ENCODE data around the gene DGKI.
"Not testable (repeated sequence)": the region's sequence is repeated elsewhere in the genome, so short reads cannot be mapped to it uniquely, and the experiment has no call there.

DGKI gene

DNA sequence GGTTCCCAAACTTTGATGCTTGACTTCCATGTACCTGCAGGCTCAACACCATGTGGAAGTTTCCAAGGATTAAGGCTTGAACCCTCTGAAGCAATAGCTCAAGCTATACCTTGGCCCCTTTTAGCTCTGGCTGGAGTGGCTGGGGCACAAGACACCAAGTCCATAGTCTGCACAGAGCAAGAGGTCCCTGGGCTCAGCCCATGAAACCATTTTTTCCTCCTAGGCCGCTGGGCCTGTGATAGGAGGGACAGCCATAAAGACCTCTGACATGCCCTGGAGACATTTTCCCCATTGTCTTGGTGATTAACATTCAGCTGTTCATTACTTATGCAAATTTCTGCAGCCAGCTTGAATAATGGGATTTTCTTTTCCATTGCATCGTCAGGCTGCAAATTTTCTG is 14.4 kb downstream of the DGKI start:
- H3K36me3 ChIP-seq (replicated peaks; ENCODE audit: low read depth, low read length), result peaks cover 36% of the 10 kb centered on the region
- H3K27me3 ChIP-seq (ENCODE audit: low read depth, low read length), result no peaks in the 10 kb centered on the region
- no peak overlapping the region for H3K9ac ChIP-seq (ENCODE audit: low read length)
- H2AFZ ChIP-seq (ENCODE audit: low read depth, low read length), result no peak overlapping the region
- H3K79me2 ChIP-seq (ENCODE audit: low read length), result no peaks in the 10 kb centered on the region
- no peak overlapping the region for H3K27ac ChIP-seq (ENCODE audit: low read length)
- H3K4me3 ChIP-seq (ENCODE audit: low read length), result no peak overlapping the region
- peaks cover 3% of the 10 kb centered on the region; the same call in 1 of the 2 replicates for H3K9me3 ChIP-seq (ENCODE audit: insufficient read depth, low read length)
- H3K4me2 ChIP-seq (ENCODE audit: low read length), result no peak overlapping the region
- no peaks in the 10 kb centered on the region for H4K20me1 ChIP-seq (ENCODE audit: insufficient read depth, low read length)
- TF ChIP-seq, protein P1, sequence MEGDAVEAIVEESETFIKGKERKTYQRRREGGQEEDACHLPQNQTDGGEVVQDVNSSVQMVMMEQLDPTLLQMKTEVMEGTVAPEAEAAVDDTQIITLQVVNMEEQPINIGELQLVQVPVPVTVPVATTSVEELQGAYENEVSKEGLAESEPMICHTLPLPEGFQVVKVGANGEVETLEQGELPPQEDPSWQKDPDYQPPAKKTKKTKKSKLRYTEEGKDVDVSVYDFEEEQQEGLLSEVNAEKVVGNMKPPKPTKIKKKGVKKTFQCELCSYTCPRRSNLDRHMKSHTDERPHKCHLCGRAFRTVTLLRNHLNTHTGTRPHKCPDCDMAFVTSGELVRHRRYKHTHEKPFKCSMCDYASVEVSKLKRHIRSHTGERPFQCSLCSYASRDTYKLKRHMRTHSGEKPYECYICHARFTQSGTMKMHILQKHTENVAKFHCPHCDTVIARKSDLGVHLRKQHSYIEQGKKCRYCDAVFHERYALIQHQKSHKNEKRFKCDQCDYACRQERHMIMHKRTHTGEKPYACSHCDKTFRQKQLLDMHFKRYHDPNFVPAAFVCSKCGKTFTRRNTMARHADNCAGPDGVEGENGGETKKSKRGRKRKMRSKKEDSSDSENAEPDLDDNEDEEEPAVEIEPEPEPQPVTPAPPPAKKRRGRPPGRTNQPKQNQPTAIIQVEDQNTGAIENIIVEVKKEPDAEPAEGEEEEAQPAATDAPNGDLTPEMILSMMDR (IDR thresholded peaks at IDR 0.05; ENCODE audit: low read depth, low read length), result no peak
- TF ChIP-seq EZH2phosphoT487 (IDR thresholded peaks at IDR 0.05; ENCODE audit: low read depth), result no peak
- H3K4me1 ChIP-seq (ENCODE audit: low read length), result peaks cover 10% of the 10 kb centered on the region

DNA sequence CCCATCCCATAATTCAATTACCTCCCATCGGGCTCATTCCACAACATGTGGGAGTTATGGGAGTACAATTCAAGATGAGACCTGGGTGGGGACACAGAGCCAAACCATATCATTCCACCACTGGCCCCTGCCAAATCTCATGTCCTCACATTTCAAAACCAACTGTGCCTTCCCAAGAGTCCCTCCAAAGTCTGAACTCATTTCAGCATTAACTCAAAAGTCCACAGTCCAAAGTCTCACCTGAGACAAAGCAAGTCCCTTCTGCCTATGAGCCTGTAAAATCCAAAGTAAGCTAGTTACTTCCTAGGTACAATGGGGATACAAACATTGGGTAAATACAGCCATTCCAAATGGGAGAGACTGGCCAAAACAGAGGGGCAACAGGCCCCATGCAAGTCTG is 15.2 kb downstream of the DGKI start:
- not testable (repeated sequence) for H3K9ac ChIP-seq (ENCODE audit: low read length); H4K20me1 ChIP-seq (ENCODE audit: insufficient read depth, low read length); H3K79me2 ChIP-seq (ENCODE audit: low read length); H3K4me1 ChIP-seq (ENCODE audit: low read length); H3K27ac ChIP-seq (ENCODE audit: low read length); H3K9me3 ChIP-seq (ENCODE audit: insufficient read depth, low read length); H3K4me2 ChIP-seq (ENCODE audit: low read length); H3K27me3 ChIP-seq (ENCODE audit: low read depth, low read length); H3K4me3 ChIP-seq (ENCODE audit: low read length); H2AFZ ChIP-seq (ENCODE audit: low read depth, low read length)
- H3K36me3 ChIP-seq (replicated peaks; ENCODE audit: low read depth, low read length), result peaks cover 35% of the 10 kb centered on the region

- no peaks in the 10 kb centered on the region for H3K4me1 ChIP-seq (ENCODE audit: low read length)
- H3K4me2 ChIP-seq (ENCODE audit: low read length), result no peak overlapping the region
- peaks cover 3% of the 10 kb centered on the region; the same call in 1 of the 2 replicates for H3K9me3 ChIP-seq (ENCODE audit: insufficient read depth, low read length)
- no peak overlapping the region for H3K4me3 ChIP-seq (ENCODE audit: low read length)
- H2AFZ ChIP-seq (ENCODE audit: low read depth, low read length), result no peak overlapping the region
- no peak overlapping the region for H3K9ac ChIP-seq (ENCODE audit: low read length)
- H3K36me3 ChIP-seq (replicated peaks; ENCODE audit: low read depth, low read length), result peaks cover 20% of the 10 kb centered on the region
- no peaks in the 10 kb centered on the region for H3K27me3 ChIP-seq (ENCODE audit: low read depth, low read length)
- H3K79me2 ChIP-seq (ENCODE audit: low read length), result no peaks in the 10 kb centered on the region
- TF ChIP-seq EZH2phosphoT487 (IDR thresholded peaks at IDR 0.05; ENCODE audit: low read depth), result no peak
- TF ChIP-seq, protein P1 (IDR thresholded peaks at IDR 0.05; ENCODE audit: low read depth, low read length), result no peak
- no peaks in the 10 kb centered on the region for H4K20me1 ChIP-seq (ENCODE audit: insufficient read depth, low read length)
- no peak overlapping the region for H3K27ac ChIP-seq (ENCODE audit: low read length)
Measured at GRCh38 chr7:137829337-137829992, 17.3 kb downstream of the DGKI start.

DNA sequence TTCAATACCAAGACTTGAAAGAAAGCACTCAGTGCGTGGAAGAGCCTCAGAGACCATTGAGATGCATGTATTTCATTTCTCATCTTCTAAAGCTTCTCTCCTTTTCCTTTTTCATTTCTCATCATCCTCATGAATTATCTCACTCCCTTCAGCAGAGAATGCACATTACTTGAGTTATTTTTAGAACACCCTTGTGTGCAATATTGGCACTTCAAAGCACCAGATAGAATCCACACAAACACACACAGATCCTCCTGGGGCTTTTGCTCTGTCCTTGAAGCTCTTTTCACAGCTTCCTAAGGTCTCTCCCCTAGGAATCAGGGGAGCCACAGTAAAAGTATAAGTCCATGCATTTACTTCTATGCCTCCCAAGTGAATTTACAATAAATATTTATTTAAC is 18.3 kb downstream of the DGKI start:
- Histone ChIP-seq H4K20me1 (ENCODE audit: insufficient read depth, low read length) (no peaks in the 10 kb centered on the region), H2AFZ (ENCODE audit: low read depth, low read length) (no peak overlapping the region), H3K27ac (ENCODE audit: low read length) (no peak overlapping the region), H3K4me1 (ENCODE audit: low read length) (peaks cover 4% of the 10 kb centered on the region), H3K4me2 (ENCODE audit: low read length) (no peak overlapping the region), H3K9ac (ENCODE audit: low read length) (no peak overlapping the region), H3K27me3 (ENCODE audit: low read depth, low read length) (no peaks in the 10 kb centered on the region), H3K79me2 (ENCODE audit: low read length) (no peaks in the 10 kb centered on the region), H3K36me3 (replicated peaks; ENCODE audit: low read depth, low read length) (peaks cover 11% of the 10 kb centered on the region), H3K9me3 (ENCODE audit: insufficient read depth, low read length) (peaks cover 3% of the 10 kb centered on the region; the same call in 1 of the 2 replicates), H3K4me3 (ENCODE audit: low read length) (no peak overlapping the region)
- TF ChIP-seq, protein P1 (IDR thresholded peaks at IDR 0.05; ENCODE audit: low read depth, low read length), result no peak
- no peak for TF ChIP-seq EZH2phosphoT487 (IDR thresholded peaks at IDR 0.05; ENCODE audit: low read depth)
